NB4 (cell line): ENCODE data around the gene PCDH17.

ENCODE experiments used
- DNase-seq: peaks from one replicate; pipeline ENCODE4 v3.0.0; 2010; ENCODE audit warnings: low read depth
- H3K4me3 ChIP-seq: one replicate; pipeline ENCODE4 v1.5.1; 2011; ENCODE audit warnings: mild to moderate bottlenecking, low read depth, low read length, moderate library complexity
- CTCF ChIP-seq: IDR thresholded peaks from one replicate; pipeline ENCODE4 v1.5.1; 2012; ENCODE audit warnings: low read depth, low read length
- MAX ChIP-seq: IDR thresholded peaks from 2 replicates; pipeline ENCODE4 v1.6.1; 2011; ENCODE audit warnings: low read depth, low read length
- MYC ChIP-seq: IDR thresholded peaks from 2 replicates; pipeline ENCODE4 v1.6.1; 2011; ENCODE audit warnings: low read depth, low read length
- POLR2A ChIP-seq: IDR thresholded peaks from 2 replicates; pipeline ENCODE4 v1.6.1; 2011; ENCODE audit warnings: mild to moderate bottlenecking; ENCODE audit not compliant: insufficient read length; ENCODE audit errors: extremely low read depth

Gene PCDH17

GRCh38 chr13:57633950-57634838 is 2.6 kb downstream of the PCDH17 start:
- DNase-seq: no peak
- no peak overlapping the region for H3K4me3 ChIP-seq
- TF ChIP-seq MYC: no peak
- no peak for TF ChIP-seq CTCF
- TF ChIP-seq MAX: no peak
- TF ChIP-seq POLR2A: no peak

DNA sequence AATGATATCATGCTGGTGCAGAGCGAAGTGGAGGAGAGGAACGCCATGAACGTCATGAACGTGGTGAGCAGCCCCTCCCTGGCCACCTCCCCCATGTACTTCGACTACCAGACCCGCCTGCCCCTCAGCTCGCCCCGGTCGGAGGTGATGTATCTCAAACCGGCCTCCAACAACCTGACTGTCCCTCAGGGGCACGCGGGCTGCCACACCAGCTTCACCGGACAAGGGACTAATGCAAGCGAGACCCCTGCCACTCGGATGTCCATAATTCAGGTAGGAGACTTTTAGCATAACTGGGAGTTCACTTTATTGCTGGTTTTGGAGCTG is 3.3 kb downstream of the PCDH17 start:
- TF ChIP-seq CTCF (no peak), MYC (no peak), POLR2A (no peak), MAX (no peak)
- DNase-seq: no peak
- no peak overlapping the region for H3K4me3 ChIP-seq

DNA sequence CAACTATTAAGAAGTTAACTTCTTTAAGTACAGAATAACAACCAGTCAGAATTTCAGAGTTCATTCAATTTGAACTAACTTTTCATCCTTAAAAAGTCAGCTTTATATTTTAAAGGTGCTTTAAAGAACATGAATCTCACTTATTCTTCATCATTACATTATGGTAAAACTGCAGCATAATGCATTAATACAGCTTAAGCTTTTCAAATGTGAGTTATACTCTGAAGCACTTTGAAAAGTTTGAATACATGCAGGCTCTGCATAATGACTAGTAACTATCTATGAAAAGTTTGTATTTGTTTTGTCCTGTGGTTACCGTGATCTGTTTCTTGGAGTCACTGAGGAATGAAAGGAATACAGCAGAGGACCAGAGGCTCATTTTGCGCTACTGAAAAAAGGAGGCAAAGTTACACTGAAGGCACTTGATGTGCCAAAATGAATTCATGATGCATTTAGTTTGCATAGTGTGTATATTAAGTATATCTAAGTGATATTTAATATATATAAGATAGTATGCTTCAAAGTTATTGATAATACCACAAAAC is 4.1 kb downstream of the PCDH17 start:
- DNase-seq: no peak
- no peak overlapping the region for H3K4me3 ChIP-seq
- TF ChIP-seq MAX (no peak), MYC (no peak), CTCF (no peak), POLR2A (no peak)

DNA sequence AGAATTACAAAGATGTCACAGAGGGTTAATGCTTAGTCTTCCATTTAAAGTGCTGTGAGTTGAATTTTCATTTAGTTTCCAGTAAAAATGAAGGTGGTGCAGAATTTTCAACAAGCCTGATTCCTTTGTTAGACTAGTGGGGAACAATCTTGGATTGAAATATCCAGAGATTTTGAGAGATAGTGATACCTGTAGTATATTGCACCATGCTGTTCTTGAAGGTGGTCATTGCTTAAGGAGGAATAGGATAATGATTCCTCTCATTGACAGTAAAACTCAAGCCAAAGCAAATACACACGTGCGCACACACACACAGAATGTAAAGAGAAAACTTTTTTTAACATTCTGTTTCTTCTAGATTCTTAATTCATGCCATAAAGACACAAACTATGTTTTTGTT is 5.3 kb downstream of the PCDH17 start:
- H3K4me3 ChIP-seq: no peak overlapping the region
- no peak for TF ChIP-seq MYC
- no peak for TF ChIP-seq POLR2A
- TF ChIP-seq CTCF: no peak
- TF ChIP-seq MAX: no peak
- DNase-seq: no peak

DNA sequence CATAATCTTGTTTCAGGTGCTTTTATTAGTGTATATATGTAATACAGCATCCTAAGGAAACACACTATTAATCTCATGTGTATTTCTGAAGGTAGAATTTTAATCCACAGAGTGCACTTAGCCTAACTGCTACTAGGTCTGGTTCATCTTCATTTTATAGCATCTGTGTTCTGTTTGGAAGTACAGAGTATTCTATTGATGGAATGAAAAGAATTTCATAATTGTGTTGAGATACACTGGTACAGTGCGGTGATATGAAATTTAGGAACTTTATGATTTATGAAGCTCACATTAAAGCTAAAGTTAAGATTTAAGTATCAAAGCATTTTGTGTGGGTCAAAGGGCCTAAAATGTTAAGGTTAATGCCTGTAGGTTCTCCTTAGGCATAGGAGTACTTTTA is 6.0 kb downstream of the PCDH17 start:
- TF ChIP-seq MYC: no peak
- no peak for TF ChIP-seq POLR2A
- no peak for TF ChIP-seq MAX
- no peak for TF ChIP-seq CTCF
- no peak for DNase-seq
- no peak overlapping the region for H3K4me3 ChIP-seq
